Measurements from ENCODE around the gene C5AR1. TPM values are rescaled to one million over a fixed set of nuclear protein-coding genes. Genes with fewer than 3 reads are reported as not detected.
A peak's percentile ranks its signal among the peaks of the same experiment; 100 is the strongest.

The C5AR1 gene
- total and polyA plus RNA-seq, 9 donors: 3.5 to 27.5 (median 9.4) TPM

DNA sequence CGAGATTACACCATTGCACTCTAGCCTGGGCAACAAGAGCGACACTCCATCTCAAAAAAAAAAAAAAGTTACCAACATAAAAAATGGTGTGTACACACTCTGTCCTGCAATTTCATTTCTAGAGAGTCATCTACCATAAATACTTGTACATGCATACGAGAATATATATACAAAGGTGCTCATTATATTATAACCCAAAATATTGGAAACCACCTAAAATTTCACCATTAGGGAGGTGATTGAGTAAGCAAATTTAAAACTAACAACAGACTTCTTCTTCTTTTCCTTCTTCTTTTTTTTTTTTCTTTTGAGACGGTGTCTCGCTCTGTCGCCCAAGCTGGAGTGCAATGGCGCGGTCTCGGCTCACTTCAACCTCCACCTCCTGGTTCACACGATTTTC lies 7.4 kb upstream of the C5AR1 start:
- TF ChIP-seq POLR2A (IDR thresholded peaks at IDR 0.05) (no peak), EP300 (IDR thresholded peaks at IDR 0.05) (no peak)
- TF ChIP-seq, protein P1, sequence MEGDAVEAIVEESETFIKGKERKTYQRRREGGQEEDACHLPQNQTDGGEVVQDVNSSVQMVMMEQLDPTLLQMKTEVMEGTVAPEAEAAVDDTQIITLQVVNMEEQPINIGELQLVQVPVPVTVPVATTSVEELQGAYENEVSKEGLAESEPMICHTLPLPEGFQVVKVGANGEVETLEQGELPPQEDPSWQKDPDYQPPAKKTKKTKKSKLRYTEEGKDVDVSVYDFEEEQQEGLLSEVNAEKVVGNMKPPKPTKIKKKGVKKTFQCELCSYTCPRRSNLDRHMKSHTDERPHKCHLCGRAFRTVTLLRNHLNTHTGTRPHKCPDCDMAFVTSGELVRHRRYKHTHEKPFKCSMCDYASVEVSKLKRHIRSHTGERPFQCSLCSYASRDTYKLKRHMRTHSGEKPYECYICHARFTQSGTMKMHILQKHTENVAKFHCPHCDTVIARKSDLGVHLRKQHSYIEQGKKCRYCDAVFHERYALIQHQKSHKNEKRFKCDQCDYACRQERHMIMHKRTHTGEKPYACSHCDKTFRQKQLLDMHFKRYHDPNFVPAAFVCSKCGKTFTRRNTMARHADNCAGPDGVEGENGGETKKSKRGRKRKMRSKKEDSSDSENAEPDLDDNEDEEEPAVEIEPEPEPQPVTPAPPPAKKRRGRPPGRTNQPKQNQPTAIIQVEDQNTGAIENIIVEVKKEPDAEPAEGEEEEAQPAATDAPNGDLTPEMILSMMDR (IDR thresholded peaks at IDR 0.05): no peak
- no peaks in the 10 kb centered on the region for H3K9me3 ChIP-seq
- H3K4me1 ChIP-seq (ENCODE audit: insufficient read depth): no peaks in the 10 kb centered on the region
- no peaks in the 10 kb centered on the region for H3K36me3 ChIP-seq
- DNase-seq: no peak
- no peak overlapping the region for H3K27ac ChIP-seq
- no peak overlapping the region for H3K4me3 ChIP-seq
- WGBS, 3 donors: 94 to 96% (median 94%) methylated on average over 10 of the region's 10 CpGs
- no peaks in the 10 kb centered on the region for H3K27me3 ChIP-seq
- intact Hi-C loops (cut with DNase I): loop anchor here in 2 of 4 donors (10.0 kb wide), 2 partner anchors 103 to 113 kb away; partner anchors contain the start of gene MEIS3 (in 1 of the 2)

DNA sequence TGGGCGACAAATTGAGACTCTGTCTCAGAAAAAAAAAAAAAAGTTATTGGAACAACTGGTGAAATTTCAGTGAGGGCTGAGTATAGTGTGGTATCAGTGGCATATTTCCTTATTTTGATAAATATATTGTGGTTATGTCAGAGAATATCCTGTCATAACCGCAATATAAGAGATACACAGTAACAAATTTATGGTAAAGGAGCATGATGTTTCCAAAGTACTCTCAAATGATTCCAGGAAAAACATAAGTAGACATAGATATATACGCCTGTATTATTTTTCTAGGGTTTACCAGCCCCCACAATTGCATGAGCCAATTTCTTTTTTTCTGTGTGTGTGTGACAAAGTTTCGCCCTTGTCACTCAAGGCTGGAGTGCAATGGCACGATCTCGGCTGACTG lies 5.7 kb upstream of the C5AR1 start:
- H3K36me3 ChIP-seq: no peaks in the 10 kb centered on the region
- no peak for DNase-seq
- H3K4me1 ChIP-seq (ENCODE audit: insufficient read depth): no peaks in the 10 kb centered on the region
- no peaks in the 10 kb centered on the region for H3K9me3 ChIP-seq
- no peaks in the 10 kb centered on the region for H3K27me3 ChIP-seq
- intact Hi-C loops (cut with DNase I): loop anchor here in 2 of 4 donors (10.0 kb wide), 2 partner anchors 101 to 111 kb away; partner anchors contain the start of gene MEIS3 (in 1 of the 2)
- no peak overlapping the region for H3K4me3 ChIP-seq
- TF ChIP-seq, protein P1 (IDR thresholded peaks at IDR 0.05): no peak
- TF ChIP-seq EP300 (IDR thresholded peaks at IDR 0.05): no peak
- no peak for TF ChIP-seq POLR2A (IDR thresholded peaks at IDR 0.05)
- WGBS, 3 donors: 79 to 92% (median 86%) methylated on average over 6 of the region's 6 CpGs
- H3K27ac ChIP-seq: no peak overlapping the region

DNA sequence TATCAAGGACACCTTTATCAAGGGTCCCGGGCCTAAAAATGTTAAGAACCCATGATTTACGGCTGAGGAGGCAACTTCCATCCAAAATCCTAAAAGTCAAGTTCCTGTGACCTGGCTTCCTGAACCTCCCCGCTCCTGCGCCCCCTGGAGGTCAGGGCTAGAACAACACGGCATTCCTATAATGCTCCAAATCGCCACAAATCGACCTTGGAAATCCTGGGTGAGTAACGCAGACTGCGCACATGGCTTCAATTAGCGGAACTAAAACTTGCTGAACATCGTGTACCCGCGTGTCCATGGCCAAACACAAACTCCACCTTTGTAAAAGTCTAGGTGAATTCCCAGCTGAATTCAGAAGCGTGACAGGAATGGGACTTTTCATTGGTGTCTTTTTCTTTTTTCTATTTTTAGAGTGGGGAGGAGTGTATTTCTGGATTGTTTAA lies 4.3 kb upstream of the C5AR1 start:
- no peak overlapping the region for H3K4me3 ChIP-seq
- H3K27me3 ChIP-seq: no peaks in the 10 kb centered on the region
- H3K4me1 ChIP-seq (ENCODE audit: insufficient read depth): no peaks in the 10 kb centered on the region
- H3K36me3 ChIP-seq: no peaks in the 10 kb centered on the region
- peak; percentile 67 to 86 (median 79) for DNase-seq
- TF ChIP-seq, protein P1 (IDR thresholded peaks at IDR 0.05): peak; percentile 29 to 81 (median 70)
- TF ChIP-seq POLR2A (IDR thresholded peaks at IDR 0.05): no peak
- TF ChIP-seq EP300 (IDR thresholded peaks at IDR 0.05): peak; percentile 43
- WGBS, 3 donors: 1 to 2% (median 1%) methylated on average over 14 of the region's 14 CpGs
- H3K27ac ChIP-seq: no peak overlapping the region
- intact Hi-C loops (cut with DNase I): loop anchor here in 2 of 4 donors (10.0 kb wide), 2 partner anchors 99 to 109 kb away; partner anchors contain the start of gene MEIS3 (in 1 of the 2)
- H3K9me3 ChIP-seq: no peaks in the 10 kb centered on the region

DNA sequence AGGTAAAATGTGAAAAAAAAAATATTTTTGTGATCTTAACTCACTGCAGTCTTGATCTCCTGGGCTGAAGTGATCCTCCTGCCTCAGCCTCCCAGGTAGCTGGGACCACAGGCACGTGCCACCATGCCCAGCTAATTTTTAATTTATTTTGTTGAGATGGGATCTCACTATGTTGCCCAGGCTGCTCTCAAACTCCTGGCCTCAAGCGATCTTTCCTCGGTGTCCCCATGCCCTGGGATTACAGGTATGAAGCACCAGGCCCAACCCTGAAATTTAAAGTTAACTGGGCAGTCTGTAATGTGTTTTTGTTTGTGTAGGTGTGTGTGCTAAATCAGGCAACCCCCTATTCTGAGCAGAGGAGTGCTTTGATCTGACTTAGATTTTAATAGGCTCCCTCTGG lies 3.4 kb upstream of the C5AR1 start:
- H3K36me3 ChIP-seq: no peaks in the 10 kb centered on the region
- TF ChIP-seq POLR2A (IDR thresholded peaks at IDR 0.05) (no peak), EP300 (IDR thresholded peaks at IDR 0.05) (no peak)
- TF ChIP-seq, protein P1 (IDR thresholded peaks at IDR 0.05): no peak
- no peaks in the 10 kb centered on the region for H3K27me3 ChIP-seq
- intact Hi-C loops (cut with DNase I): loop anchor here in 2 of 4 donors (10.0 kb wide), 2 partner anchors 98 to 108 kb away; partner anchors contain the start of gene MEIS3 (in 1 of the 2)
- WGBS, 3 donors: 93 to 98% (median 97%) methylated on average over 3 of the region's 3 CpGs
- H3K27ac ChIP-seq: no peak overlapping the region
- H3K4me1 ChIP-seq (ENCODE audit: insufficient read depth): no peaks in the 10 kb centered on the region
- DNase-seq: no peak
- no peaks in the 10 kb centered on the region for H3K9me3 ChIP-seq
- no peak overlapping the region for H3K4me3 ChIP-seq

All from ovary (tissue), 9 donors.